ENCODE data around the gene IL11.
"Not testable (repeated sequence)": the region's sequence is repeated elsewhere in the genome, so short reads cannot be mapped to it uniquely, and the experiment has no call there.

IL11 gene

GRCh38 chr19:55370305-55370988 is at the start of gene IL11:
TSS of gene IL11 (minus strand) at chr19:55370463. CDS start at chr19:55370310, 153 bp downstream.
- peak; percentile 79 for DNase-seq

- no peak for DNase-seq
These were observed 49.5 kb upstream of the IL11 start for GRCh38 chr19:55419624-55420236.

GRCh38 chr19:55419103-55419502 is 48.8 kb upstream of the IL11 start:
- DNase-seq: no peak

GRCh38 chr19:55418185-55418584 is 47.9 kb upstream of the IL11 start:
- DNase-seq: peak; percentile 79

GRCh38 chr19:55410168-55410567 is 39.9 kb upstream of the IL11 start:
- no peak for DNase-seq

- not testable (repeated sequence) for DNase-seq
These were observed 38.9 kb upstream of the IL11 start for GRCh38 chr19:55409179-55409578.

- no peak for DNase-seq
These were observed 38.2 kb upstream of the IL11 start for GRCh38 chr19:55408533-55408872.

- DNase-seq: peak; percentile 100
These were observed 37.7 kb upstream of the IL11 start for GRCh38 chr19:55407800-55408532.

GRCh38 chr19:55407550-55407799 is 37.2 kb upstream of the IL11 start, which contains the start of gene UBE2S:
TSS of gene UBE2S (minus strand) at chr19:55407788. CDS start at chr19:55407589, 199 bp downstream.
- not testable (repeated sequence) for DNase-seq

GRCh38 chr19:55406826-55407549 is 36.7 kb upstream of the IL11 start:
- no peak for DNase-seq

- no peak for DNase-seq
These were observed 36.0 kb upstream of the IL11 start for GRCh38 chr19:55406091-55406825.

- DNase-seq: no peak
These were observed 35.4 kb upstream of the IL11 start for GRCh38 chr19:55405638-55406037.

- no peak for DNase-seq
These were observed 32.2 kb upstream of the IL11 start for GRCh38 chr19:55402509-55402908.

GRCh38 chr19:55401390-55401789 is 31.1 kb upstream of the IL11 start:
- not testable (repeated sequence) for DNase-seq

- no peak for DNase-seq
These were observed 30.2 kb upstream of the IL11 start for GRCh38 chr19:55400281-55401087.

GRCh38 chr19:55398200-55398925 is 28.1 kb upstream of the IL11 start:
- no peak for DNase-seq

- DNase-seq: no peak
These were observed 22.8 kb upstream of the IL11 start for GRCh38 chr19:55392820-55393761.

GRCh38 chr19:55391702-55392615 is 21.7 kb upstream of the IL11 start:
- no peak for DNase-seq

- no peak for DNase-seq
These were observed 21.0 kb upstream of the IL11 start for GRCh38 chr19:55391191-55391670.
